Right lobe of liver (tissue), 4 donors: Measurements from ENCODE around the gene IQSEC3.

Experiments
- POLR2A ChIP-seq: fragments of 450-650 bp; IDR thresholded peaks from one replicate; pipeline ENCODE4 v1.6.1; 2017; ENCODE audit warnings: antibody characterized with exemption, mild to moderate bottlenecking
- TF ChIP-seq, protein P1 (sequence below), 4 donors: fragments of 200-600 bp in 3 of 4; fragments of 450-650 bp in 1 of 4; IDR thresholded peaks; one replicate each; pipeline versions ENCODE4 v1.5.1 to v1.8.0; 2016 to 2022; ENCODE audit warnings: antibody characterized with exemption in 4 of 4, mild to moderate bottlenecking in 2 of 4
- donor health status: DM: no; HTN: no; CAD: no.
- donor health status: DM: no; HTN: no; CAD: no.
- donor health status: DM: no; HTN: yes; CAD: no.

DNA sequence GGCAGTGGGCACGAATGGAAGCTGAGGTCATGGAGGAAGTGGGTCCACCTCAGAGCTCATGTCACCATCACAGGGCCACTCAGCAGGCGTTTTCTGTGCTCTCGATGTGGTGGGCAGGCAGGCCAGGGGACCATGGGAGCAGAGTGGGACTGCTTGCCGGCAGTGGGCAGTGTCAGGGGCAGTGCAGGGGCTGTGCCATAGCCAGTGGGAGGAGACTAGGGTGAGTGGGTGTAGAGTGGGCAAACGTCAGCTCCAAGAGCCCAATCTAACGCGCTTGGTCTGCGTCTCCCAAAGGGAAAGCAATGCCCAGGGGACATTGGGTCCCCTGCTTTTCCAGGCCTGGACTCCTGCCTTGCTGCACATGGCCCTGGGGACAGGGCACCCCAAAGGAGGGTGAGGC lies 89.1 kb downstream of the IQSEC3 start:
- no peak for TF ChIP-seq POLR2A
- TF ChIP-seq, protein P1, sequence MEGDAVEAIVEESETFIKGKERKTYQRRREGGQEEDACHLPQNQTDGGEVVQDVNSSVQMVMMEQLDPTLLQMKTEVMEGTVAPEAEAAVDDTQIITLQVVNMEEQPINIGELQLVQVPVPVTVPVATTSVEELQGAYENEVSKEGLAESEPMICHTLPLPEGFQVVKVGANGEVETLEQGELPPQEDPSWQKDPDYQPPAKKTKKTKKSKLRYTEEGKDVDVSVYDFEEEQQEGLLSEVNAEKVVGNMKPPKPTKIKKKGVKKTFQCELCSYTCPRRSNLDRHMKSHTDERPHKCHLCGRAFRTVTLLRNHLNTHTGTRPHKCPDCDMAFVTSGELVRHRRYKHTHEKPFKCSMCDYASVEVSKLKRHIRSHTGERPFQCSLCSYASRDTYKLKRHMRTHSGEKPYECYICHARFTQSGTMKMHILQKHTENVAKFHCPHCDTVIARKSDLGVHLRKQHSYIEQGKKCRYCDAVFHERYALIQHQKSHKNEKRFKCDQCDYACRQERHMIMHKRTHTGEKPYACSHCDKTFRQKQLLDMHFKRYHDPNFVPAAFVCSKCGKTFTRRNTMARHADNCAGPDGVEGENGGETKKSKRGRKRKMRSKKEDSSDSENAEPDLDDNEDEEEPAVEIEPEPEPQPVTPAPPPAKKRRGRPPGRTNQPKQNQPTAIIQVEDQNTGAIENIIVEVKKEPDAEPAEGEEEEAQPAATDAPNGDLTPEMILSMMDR (IDR thresholded peaks at IDR 0.05): no peak
